ENCODE results near the gene CXorf66. TPM values are rescaled to one million over a fixed set of nuclear protein-coding genes. Genes with fewer than 3 reads are reported as not detected.

CXorf66 gene
- total RNA-seq, result not detected in 2 replicates

GRCh38 chrX:139965421-139965820, at the start of gene CXorf66:
Gene CXorf66 (minus strand): TSS chrX:139965521. CDS start chrX:139965496, 25 bp downstream.

DNA sequence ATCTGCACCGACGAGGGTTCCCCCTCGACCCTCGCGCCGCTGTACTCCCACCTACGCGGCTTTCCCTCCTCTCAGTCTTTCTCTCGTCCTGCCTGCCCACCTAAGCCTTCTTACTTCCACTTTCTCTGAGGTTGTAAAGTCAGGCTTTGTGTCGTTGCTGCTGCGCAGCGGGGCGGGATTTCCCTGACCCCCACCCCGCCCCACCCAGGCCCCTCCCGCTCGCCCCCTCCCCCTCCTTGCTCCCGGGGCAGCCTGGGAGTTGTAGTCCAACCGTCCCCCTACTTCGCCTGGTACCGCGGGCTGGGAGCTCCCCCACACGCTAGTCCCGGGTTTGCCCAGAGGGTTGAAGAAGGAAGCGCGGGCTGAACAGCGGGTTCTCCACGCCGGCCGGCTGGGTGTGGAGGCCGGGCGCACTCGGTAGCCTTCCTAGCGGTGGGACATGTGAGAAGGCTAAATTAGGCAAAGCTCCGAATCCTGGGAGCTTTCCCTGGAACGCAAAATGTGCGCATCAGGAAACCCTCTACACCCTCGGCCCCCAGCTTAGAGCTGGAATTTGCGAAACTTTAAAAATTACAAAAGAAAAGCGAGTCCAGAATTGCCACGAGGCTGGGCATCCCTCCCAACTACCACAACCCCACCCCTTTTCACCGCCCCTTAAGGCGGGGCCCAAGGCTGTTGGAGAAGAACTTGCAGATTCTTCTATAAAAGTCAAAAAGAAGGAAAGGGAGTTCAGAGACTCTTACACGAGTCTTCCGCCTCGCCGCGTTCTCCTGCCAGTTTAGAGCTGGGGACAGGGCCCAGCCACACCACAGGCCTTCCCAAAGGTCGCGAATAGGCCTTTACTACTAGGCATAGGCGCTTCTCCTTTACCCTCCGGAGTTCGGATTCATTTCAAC, 32.2 kb downstream of the CXorf66 start, which contains the start of gene ATP11C:
Gene ATP11C (minus strand): TSS at position 153 of the 896 bp plus-strand sequence. CDS start 1,011 bp downstream, outside the sequence.

Other genes starting within 250 kb of the CXorf66 start
- gene ATP11C, start 32.5 kb downstream of the CXorf66 start, total RNA-seq, result 106 and 111 TPM in 2 replicates

All from dermis lymphatic vessel endothelial cell (primary cell).